ENCODE measurements around the gene MAST2. TPM values are rescaled to one million over a fixed set of nuclear protein-coding genes. Genes with fewer than 3 reads are reported as not detected.

The MAST2 gene
- total RNA-seq, 1 donor from 2014 or later = 61.0 TPM

DNA sequence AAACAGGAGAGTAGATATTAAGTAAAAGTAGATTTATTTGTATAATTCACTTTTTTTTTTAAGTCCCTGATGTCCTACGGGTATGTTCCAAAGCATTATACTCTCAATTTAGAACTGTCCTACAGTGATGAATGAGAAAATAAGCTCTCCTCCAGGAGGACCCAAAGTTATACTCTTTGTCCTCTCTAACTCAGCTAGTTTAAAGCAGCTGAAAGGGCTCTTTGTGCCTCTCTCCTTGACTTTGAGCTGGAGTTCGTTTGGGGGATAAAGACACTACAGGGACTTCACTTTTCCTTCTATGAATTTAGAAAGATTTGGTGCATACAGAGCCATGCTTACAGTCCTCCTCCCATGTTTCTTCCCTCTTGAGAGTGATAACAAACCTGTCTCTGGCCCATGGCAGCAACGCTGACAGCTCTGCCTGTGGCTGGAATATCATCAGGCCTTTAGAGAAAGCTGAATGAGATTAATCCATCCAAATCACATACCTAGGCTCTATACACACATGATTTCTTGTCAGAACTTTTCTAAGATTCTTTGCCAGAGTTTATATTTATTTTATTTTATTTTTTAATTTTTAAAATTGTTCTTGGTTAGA lies 194.7 kb downstream of the MAST2 start:
- H3K9me3 ChIP-seq = no peaks in the 10 kb centered on the region
- no peaks in the 10 kb centered on the region for H3K27me3 ChIP-seq
- H3K36me3 ChIP-seq = peaks cover 0 to 13% of the 10 kb centered on the region in 2 donors
- DNase-seq (ENCODE audit: low spot score in 2 of 2) = no peak
- no peak overlapping the region for H3K27ac ChIP-seq
- TF ChIP-seq, protein P1, sequence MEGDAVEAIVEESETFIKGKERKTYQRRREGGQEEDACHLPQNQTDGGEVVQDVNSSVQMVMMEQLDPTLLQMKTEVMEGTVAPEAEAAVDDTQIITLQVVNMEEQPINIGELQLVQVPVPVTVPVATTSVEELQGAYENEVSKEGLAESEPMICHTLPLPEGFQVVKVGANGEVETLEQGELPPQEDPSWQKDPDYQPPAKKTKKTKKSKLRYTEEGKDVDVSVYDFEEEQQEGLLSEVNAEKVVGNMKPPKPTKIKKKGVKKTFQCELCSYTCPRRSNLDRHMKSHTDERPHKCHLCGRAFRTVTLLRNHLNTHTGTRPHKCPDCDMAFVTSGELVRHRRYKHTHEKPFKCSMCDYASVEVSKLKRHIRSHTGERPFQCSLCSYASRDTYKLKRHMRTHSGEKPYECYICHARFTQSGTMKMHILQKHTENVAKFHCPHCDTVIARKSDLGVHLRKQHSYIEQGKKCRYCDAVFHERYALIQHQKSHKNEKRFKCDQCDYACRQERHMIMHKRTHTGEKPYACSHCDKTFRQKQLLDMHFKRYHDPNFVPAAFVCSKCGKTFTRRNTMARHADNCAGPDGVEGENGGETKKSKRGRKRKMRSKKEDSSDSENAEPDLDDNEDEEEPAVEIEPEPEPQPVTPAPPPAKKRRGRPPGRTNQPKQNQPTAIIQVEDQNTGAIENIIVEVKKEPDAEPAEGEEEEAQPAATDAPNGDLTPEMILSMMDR (IDR thresholded peaks at IDR 0.05) = no peak
- no peak overlapping the region for H3K4me3 ChIP-seq
- intact Hi-C loops (cut with DNase I) = no loop called here
- no peaks in the 10 kb centered on the region for H3K4me1 ChIP-seq

DNA sequence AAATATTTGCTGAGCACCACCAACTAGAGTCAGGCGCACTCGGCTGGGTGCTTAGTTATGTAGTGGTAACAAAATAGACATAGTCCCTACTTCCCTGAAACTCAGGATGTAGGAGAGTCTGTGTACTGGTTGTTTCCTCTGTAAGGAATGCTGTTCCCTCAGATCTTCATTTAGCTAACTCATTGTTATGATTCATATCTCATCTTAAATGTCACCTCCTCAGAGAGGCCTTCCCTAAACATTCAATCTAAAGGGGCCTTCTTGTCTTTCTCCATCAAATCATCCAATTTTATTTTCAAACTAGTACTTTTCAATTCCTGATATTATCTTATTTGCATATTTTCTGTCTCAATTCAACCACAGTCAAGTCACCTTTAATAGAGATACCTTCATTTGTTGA lies 196.1 kb downstream of the MAST2 start:
- Histone ChIP-seq H3K27ac (no peak overlapping the region), H3K4me1 (no peaks in the 10 kb centered on the region), H3K9me3 (no peaks in the 10 kb centered on the region), H3K36me3 (peaks cover 0 to 13% of the 10 kb centered on the region in 2 donors), H3K27me3 (no peaks in the 10 kb centered on the region), H3K4me3 (no peak overlapping the region)
- intact Hi-C loops (cut with DNase I) = no loop called here
- TF ChIP-seq, protein P1 (IDR thresholded peaks at IDR 0.05) = no peak
- no peak for DNase-seq (ENCODE audit: low spot score in 2 of 2)

DNA sequence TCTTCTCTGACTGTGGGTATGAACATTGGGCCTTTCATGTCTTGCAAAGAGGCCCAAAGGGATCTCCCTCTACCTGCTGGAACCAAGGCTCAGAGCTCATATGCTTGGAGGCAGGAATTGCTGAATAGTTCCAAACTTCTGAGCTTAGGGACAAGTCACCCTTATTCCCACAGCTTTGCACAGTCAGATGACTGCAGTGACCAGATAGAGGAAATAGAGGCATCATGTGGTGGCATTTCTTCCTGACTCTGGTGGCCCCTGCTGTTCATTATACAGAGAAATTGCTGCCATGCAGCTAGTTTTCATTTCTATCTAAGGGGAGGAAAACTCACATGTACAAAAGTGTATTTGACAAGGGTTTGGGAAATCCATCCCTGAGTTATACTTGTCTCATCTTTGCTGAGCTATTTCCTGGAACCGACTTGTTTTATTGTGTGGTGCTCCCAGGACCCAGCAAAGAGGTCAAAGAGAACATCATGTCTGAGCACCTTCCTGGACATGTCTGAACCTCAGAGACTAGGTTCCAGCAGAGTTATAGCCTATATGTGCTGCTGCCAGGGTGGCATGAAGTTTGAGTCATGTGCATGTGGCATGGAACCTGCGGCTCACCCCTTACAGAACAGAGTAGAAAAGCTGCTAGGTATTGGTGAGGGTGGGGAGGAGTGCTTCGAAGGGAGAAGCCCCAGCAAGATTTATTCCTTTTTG lies 197.8 kb downstream of the MAST2 start:
- Histone ChIP-seq H3K9me3 (no peaks in the 10 kb centered on the region), H3K4me3 (no peak overlapping the region), H3K27ac (no peak overlapping the region), H3K27me3 (no peaks in the 10 kb centered on the region), H3K36me3 (peaks cover 2 to 19% of the 10 kb centered on the region in 2 donors), H3K4me1 (no peaks in the 10 kb centered on the region)
- intact Hi-C loops (cut with DNase I) = no loop called here
- DNase-seq (ENCODE audit: low spot score in 2 of 2) = no peak
- TF ChIP-seq, protein P1 (IDR thresholded peaks at IDR 0.05) = no peak

DNA sequence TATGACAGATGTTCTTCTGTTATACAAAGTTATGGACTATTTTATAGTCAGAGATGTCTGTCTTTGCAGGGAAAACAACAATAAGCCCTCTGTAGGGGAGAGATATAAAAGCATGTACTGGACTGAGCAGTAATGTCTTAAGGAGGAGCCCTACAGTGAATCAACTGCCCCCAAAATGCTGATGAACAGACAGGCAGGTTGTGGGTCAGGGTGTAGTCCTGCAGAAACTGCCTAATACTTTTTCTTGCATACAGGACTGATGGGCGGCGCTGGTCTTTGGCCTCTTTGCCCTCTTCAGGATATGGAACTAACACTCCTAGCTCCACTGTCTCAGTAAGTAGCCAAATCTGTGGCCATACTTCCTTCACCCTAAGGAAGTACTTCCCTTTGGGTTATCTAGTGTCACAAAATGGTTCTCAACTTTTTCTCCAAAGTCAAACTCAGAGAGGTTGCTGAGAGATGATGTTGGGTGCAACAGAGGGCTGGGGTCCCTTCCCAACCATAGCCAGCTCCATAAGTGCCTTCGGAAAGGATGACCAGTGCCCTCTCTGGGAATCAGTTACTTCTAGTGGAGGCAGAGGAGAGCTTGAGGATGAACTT lies 199.2 kb downstream of the MAST2 start:
- H3K4me3 ChIP-seq = no peak overlapping the region
- no peaks in the 10 kb centered on the region for H3K9me3 ChIP-seq
- intact Hi-C loops (cut with DNase I) = no loop called here
- H3K27me3 ChIP-seq = no peaks in the 10 kb centered on the region
- DNase-seq (ENCODE audit: low spot score in 2 of 2) = no peak
- TF ChIP-seq, protein P1 (IDR thresholded peaks at IDR 0.05) = no peak
- no peaks in the 10 kb centered on the region for H3K4me1 ChIP-seq
- H3K36me3 ChIP-seq = peaks cover 15 to 32% of the 10 kb centered on the region in 2 donors
- H3K27ac ChIP-seq = no peak overlapping the region

DNA sequence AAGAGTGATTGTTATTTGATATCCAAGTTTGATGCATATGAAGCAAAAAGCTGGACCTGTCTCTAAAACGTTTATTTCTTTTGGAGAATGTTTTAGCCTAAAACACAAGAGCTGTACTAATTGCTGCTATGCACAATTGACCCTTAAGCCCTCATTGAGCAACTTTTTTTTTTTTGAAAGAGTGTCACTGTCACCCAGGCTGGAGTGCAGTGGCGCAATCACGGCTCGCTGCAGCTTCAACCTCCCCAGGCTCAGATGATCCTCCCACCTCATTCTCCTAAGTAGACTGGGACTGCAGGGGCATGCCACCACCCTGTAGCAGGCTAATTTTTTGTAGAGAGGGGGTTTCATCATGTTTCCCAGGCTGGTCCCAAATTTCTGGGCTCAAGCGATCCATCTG lies 199.9 kb downstream of the MAST2 start:
- peaks cover 22 to 35% of the 10 kb centered on the region in 2 donors for H3K36me3 ChIP-seq
- TF ChIP-seq, protein P1 (IDR thresholded peaks at IDR 0.05) = no peak
- no peak overlapping the region for H3K27ac ChIP-seq
- no peak for DNase-seq (ENCODE audit: low spot score in 2 of 2)
- H3K9me3 ChIP-seq = no peaks in the 10 kb centered on the region
- intact Hi-C loops (cut with DNase I) = no loop called here
- no peaks in the 10 kb centered on the region for H3K4me1 ChIP-seq
- no peak overlapping the region for H3K4me3 ChIP-seq
- no peaks in the 10 kb centered on the region for H3K27me3 ChIP-seq
